ENCODE data around the gene NOXO1. TPM values are rescaled to one million over a fixed set of nuclear protein-coding genes. Genes with fewer than 3 reads are reported as not detected.

NOXO1 gene
- 0.28 and 1.7 TPM in 2 replicates for total RNA-seq

DNA sequence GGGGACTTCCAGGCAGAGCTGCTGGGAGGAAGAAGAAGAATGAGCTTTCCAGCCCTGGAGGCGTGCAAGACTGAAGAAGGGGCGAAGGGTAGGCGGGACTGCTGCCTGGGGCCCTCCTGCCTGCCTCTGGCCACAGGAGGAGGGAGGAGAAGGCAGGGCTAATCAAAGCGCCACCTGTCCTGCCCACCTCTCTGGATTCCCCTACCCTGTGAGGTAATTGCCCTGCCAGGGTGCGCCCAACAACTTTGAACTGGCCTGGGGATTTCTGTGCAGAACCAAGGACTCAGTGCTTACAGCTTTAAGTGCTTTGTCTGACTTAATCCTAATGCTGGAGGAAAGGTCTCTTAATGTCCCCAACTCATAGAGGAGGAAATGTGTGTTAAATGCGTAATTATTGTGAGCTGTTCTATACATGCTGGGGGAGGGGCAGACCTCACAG lies at the start of gene NOXO1:
NOXO1 (minus strand) TSS at position 72 of the 439 bp plus-strand sequence. CDS start 290 bp downstream, outside the sequence.

DNA sequence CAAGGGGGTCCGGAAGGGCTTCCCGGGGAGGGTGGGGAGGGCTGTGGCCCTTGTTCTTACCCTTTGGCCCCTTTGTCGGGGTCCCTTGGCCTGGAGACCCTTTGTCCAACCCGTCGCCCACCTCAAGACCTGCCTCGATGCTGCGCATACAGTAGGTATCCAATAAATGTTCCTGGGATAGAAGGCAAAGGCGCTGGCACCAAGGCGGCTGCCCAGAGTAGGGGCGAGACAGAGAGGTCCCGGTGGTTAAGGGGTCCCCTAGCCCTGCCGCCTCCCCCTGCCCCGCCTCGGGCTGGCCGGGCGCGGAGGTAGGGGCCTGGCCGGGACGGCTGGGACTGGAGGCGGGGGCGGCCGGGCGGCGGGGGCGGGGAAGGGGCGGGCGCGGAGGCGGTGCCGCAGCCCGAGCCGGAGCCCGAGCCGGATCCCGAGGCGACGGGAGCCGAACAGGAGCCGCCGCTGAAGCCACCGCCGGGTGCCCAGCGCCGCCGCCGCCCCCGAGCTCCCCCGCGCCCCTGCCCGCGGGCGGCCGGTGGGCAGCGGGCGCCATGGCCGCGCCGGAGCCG lies 45.3 kb upstream of the NOXO1 start, which contains the start of gene NHERF2:
NHERF2 (plus strand) TSS at position 442 of the 563 bp plus-strand sequence; CDS start at position 546, 104 bp downstream.

GRCh38 chr16:2019518-2019920 lies 38.2 kb upstream of the NOXO1 start, which contains the start of gene NPW:
Gene NPW (plus strand): TSS chr16:2019785.

GRCh38 chr16:2009791-2010510 lies 28.7 kb upstream of the NOXO1 start, which contains the start of gene ZNF598:
Gene ZNF598 (minus strand): TSS chr16:2009821.

DNA sequence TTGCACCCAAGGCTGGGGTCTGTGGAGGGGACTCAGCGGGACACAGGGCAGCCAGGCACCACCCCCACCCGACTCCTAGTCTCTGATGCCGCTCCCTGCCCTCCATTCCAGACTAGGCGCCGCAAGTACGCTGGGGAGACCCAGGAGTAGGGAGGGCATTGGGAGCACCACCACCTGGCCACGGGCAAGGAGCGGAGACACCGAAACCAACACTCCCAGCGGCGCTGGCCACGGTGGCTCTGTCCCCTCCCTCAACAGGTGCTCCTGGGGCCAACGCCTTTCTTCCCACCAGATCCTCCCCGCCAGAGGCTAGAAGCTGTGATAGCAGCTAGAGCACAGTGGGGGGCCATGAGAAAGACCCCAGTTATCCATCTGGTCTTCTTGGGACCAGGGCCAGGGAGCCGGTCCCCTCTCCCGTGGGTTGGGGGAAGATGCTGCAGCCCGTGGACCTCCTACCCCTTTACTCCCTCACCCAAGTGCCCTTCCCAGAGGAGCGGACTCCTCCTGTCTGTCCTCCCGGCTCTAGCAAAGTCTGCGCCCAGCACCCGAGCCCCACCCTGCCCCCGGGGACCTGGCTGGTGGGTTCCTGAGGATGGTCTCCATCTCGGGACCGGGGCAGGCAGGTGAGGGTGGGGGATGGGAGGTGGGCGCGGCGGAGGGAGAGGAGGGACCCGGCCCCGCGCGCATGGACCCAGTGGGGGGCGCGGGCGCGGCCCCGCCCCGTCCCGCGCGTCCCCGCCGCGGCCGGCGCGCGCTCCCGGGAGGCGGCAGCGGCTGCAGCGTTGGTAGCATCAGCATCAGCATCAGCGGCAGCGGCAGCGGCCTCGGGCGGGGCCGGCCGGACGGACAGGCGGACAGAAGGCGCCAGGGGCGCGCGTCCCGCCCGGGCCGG lies 8.2 kb upstream of the NOXO1 start, which contains the start of gene SYNGR3:
SYNGR3 (plus strand) TSS at position 762 of the 892 bp plus-strand sequence. CDS start 133 bp downstream, outside the sequence.

GRCh38 chr16:1983544-1984346 lies 2.5 kb upstream of the NOXO1 start, which contains the start of gene GFER:
Gene GFER (plus strand): TSS chr16:1984193. CDS start chr16:1984219, 26 bp downstream.

DNA sequence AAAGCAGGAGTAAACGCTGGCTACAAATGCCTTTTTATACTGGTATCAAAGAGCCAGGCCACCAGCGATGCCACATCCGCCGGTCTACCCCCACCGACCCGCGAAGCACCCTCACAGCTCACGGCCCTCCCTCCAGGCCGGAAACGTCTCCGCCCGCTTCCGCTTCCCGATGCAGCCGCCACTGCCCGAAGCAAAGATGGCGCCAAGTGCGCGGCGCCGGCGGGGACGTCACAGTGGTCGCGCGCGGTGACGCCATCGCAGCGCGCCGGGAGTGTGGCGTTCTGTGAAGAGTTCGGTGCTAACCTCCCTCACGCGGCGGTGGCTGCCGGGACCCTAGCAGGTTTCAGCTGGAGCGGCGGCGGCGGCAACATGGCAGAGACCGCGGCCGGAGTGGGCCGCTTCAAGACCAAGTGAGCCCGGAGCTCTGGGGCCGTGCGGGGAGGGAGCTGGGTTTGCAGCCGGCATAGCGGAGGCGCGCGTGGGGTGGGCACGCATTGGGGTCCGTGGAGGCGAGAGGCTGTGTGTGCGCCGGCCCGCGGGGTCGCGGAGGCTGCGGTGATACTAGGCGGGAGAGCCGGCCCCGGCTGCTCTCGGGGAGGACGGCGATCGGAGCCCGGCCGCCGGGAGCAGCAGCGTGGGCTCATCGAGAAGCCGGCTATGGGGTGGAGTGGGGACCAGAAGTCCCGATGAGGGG lies 9.3 kb downstream of the NOXO1 start, which contains the start of gene TBL3:
TBL3 (plus strand) TSS at position 258 of the 694 bp plus-strand sequence; CDS start at position 370, 112 bp downstream.

GRCh38 chr16:1966460-1966859 lies 14.8 kb downstream of the NOXO1 start, which contains the start of gene RNF151:
Gene RNF151 (plus strand): TSS chr16:1966856. CDS start chr16:1966882, 26 bp downstream.

GRCh38 chr16:1964506-1965395 lies 16.5 kb downstream of the NOXO1 start, which contains the start of gene RPS2:
Gene RPS2 (minus strand): TSS chr16:1964826. CDS start chr16:1964625, 201 bp downstream.

GRCh38 chr16:1959269-1960039 lies 21.8 kb downstream of the NOXO1 start, which contains the start of gene NDUFB10:
Gene NDUFB10 (plus strand): TSS chr16:1959538. CDS start chr16:1959625, 87 bp downstream.

GRCh38 chr16:1942810-1943726 lies 38.2 kb downstream of the NOXO1 start, which contains the start of gene MSRB1:
Gene MSRB1 (minus strand): TSS chr16:1943199. CDS start chr16:1943156, 43 bp downstream.

Other genes starting within 250 kb of the NOXO1 start
- 29.6 and 59.5 TPM in 2 replicates for gene NME3, start 209.9 kb downstream of the NOXO1 start, total RNA-seq
- 8.9 and 14.9 TPM in 2 replicates for gene EME2, start 208.7 kb downstream of the NOXO1 start, total RNA-seq
- 50.8 and 76.9 TPM in 2 replicates for gene MRPS34, start 208.3 kb downstream of the NOXO1 start, total RNA-seq
- 35.5 TPM in 2 replicates for gene SPSB3, start 198.9 kb downstream of the NOXO1 start, total RNA-seq
- gene NUBP2, start 198.5 kb downstream of the NOXO1 start, total RNA-seq: 48.6 and 66.3 TPM in 2 replicates
- under 0.01 TPM in 1 of 2 replicates, not detected in the other for gene IGFALS, start 187.8 kb downstream of the NOXO1 start, total RNA-seq
- 56.7 and 77.9 TPM in 2 replicates for gene HAGH, start 154.6 kb downstream of the NOXO1 start, total RNA-seq
- gene FAHD1, start 154.3 kb downstream of the NOXO1 start, total RNA-seq: 83.4 and 95.7 TPM in 2 replicates
- gene MEIOB, start 109.3 kb downstream of the NOXO1 start, total RNA-seq: 0.07 TPM in 1 of 2 replicates, not detected in the other
- 0.34 and 0.50 TPM in 2 replicates for gene HS3ST6, start 63.1 kb downstream of the NOXO1 start, total RNA-seq
- gene MSRB1, start 38.3 kb downstream of the NOXO1 start, total RNA-seq: 6.8 and 7.3 TPM in 2 replicates
- under 0.01 TPM in 1 of 2 replicates, not detected in the other for gene RPL3L, start 26.8 kb downstream of the NOXO1 start, total RNA-seq
- gene NDUFB10, start 21.9 kb downstream of the NOXO1 start, total RNA-seq: 158 and 171 TPM in 2 replicates
- gene RPS2, start 16.6 kb downstream of the NOXO1 start, total RNA-seq: 2,006 and 6,295 TPM in 2 replicates
- gene RNF151, start 14.6 kb downstream of the NOXO1 start, total RNA-seq: not detected in 2 replicates
- 50.2 and 57.3 TPM in 2 replicates for gene TBL3, start 9.4 kb downstream of the NOXO1 start, total RNA-seq
- gene GFER, start 2.7 kb upstream of the NOXO1 start, total RNA-seq: 9.0 and 14.0 TPM in 2 replicates
- 1.1 and 4.4 TPM in 2 replicates for gene SYNGR3, start 8.5 kb upstream of the NOXO1 start, total RNA-seq
- 47.8 and 68.7 TPM in 2 replicates for gene ZNF598, start 28.4 kb upstream of the NOXO1 start, total RNA-seq
- under 0.01 TPM in 1 of 2 replicates, not detected in the other for gene NPW, start 38.3 kb upstream of the NOXO1 start, total RNA-seq
- gene NHERF2, start 45.4 kb upstream of the NOXO1 start, total RNA-seq: 10.3 and 19.8 TPM in 2 replicates
- 17.4 and 21.2 TPM in 2 replicates for gene NTHL1, start 66.4 kb upstream of the NOXO1 start, total RNA-seq
- gene TSC2, start 66.5 kb upstream of the NOXO1 start, total RNA-seq: 19.8 and 53.7 TPM in 2 replicates
- gene PKD1, start 154.4 kb upstream of the NOXO1 start, total RNA-seq: 89.5 and 226 TPM in 2 replicates
- gene RAB26, start 167.2 kb upstream of the NOXO1 start, total RNA-seq: 0.28 and 0.34 TPM in 2 replicates
- gene TRAF7, start 174.3 kb upstream of the NOXO1 start, total RNA-seq: 57.1 and 81.6 TPM in 2 replicates
- gene CASKIN1, start 215.1 kb upstream of the NOXO1 start, total RNA-seq: 0.34 and 1.6 TPM in 2 replicates
- gene MLST8, start 224.0 kb upstream of the NOXO1 start, total RNA-seq: 23.9 and 25.3 TPM in 2 replicates
- 1.0 and 2.1 TPM in 2 replicates for gene BRICD5, start 229.4 kb upstream of the NOXO1 start, total RNA-seq
- 7.2 and 8.0 TPM in 2 replicates for gene PGP, start 233.4 kb upstream of the NOXO1 start, total RNA-seq
- 24.9 and 28.6 TPM in 2 replicates for gene E4F1, start 242.1 kb upstream of the NOXO1 start, total RNA-seq